NCI-H1694 treated with DMSO at 0.1 percent for 48 hours (cell line): ENCODE results near the gene MPHOSPH9.
"Not testable (repeated sequence)": the region's sequence is repeated elsewhere in the genome, so short reads cannot be mapped to it uniquely, and the experiment has no call there.

Experiments
- DNase-seq: peaks from one replicate; lab custom pipeline; 2025; lab: John Stamatoyannopoulos, UW

The MPHOSPH9 gene

GRCh38 chr12:123254853-123255446, 22.0 kb upstream of the MPHOSPH9 start:
- no peak for DNase-seq

- peak; percentile 44 for DNase-seq
Measured at GRCh38 chr12:123253641-123254459, 20.9 kb upstream of the MPHOSPH9 start.

GRCh38 chr12:123252365-123252764, 19.4 kb upstream of the MPHOSPH9 start:
- peak; percentile 92 for DNase-seq

- peak; percentile 41 for DNase-seq
Measured at GRCh38 chr12:123251403-123252076, 18.6 kb upstream of the MPHOSPH9 start.

GRCh38 chr12:123250471-123251383, 17.8 kb upstream of the MPHOSPH9 start:
- peak; percentile 89 for DNase-seq

GRCh38 chr12:123248996-123249741, 16.2 kb upstream of the MPHOSPH9 start:
- not testable (repeated sequence) for DNase-seq

GRCh38 chr12:123248129-123248528, 15.2 kb upstream of the MPHOSPH9 start:
- not testable (repeated sequence) for DNase-seq

- no peak for DNase-seq
Measured at GRCh38 chr12:123245678-123246077, 12.7 kb upstream of the MPHOSPH9 start.

- DNase-seq: no peak
Measured at GRCh38 chr12:123243671-123244262, 10.8 kb upstream of the MPHOSPH9 start.

- peak; percentile 5 for DNase-seq
Measured at GRCh38 chr12:123242116-123242904, 9.4 kb upstream of the MPHOSPH9 start.

GRCh38 chr12:123238961-123239360, 6.0 kb upstream of the MPHOSPH9 start:
- DNase-seq: no peak

GRCh38 chr12:123238330-123238682, 5.4 kb upstream of the MPHOSPH9 start:
- peak; percentile 50 for DNase-seq

GRCh38 chr12:123237646-123238329, 4.8 kb upstream of the MPHOSPH9 start:
- no peak for DNase-seq

GRCh38 chr12:123233505-123234308, 766 bp upstream of the MPHOSPH9 start:
- no peak for DNase-seq

GRCh38 chr12:123232472-123232806, 502 bp downstream of the MPHOSPH9 start:
- DNase-seq: no peak

- peak; percentile 4 for DNase-seq
Measured at GRCh38 chr12:123231931-123232330, 1.0 kb downstream of the MPHOSPH9 start.

- DNase-seq: no peak
Measured at GRCh38 chr12:123229051-123229450, 3.9 kb downstream of the MPHOSPH9 start.

- no peak for DNase-seq
Measured at GRCh38 chr12:123227581-123228258, 5.2 kb downstream of the MPHOSPH9 start.
